ENCODE measurements around the gene LONP2.

DNA sequence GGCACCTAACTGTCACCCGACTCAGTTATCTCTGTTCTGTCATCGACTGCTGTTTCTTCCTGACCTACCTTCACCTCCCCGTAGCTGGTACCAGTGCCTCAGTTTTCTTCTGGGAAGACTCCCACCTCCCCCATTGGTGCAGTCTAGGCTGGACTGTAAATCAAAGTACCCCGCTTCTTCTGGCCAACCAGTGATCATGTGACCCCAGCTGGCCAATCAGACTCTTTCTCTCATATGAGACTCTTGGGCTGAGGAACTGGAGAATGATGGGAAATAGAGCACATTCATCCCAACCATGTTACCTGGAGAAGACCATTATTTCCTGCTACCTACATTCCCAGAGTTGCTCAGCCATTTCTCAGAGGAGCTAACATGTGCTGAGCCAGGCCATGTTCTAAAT lies 20.6 kb upstream of the LONP2 start:
- TF ChIP-seq CTCF (IDR thresholded peaks at IDR 0.05), result no peak
- no peak for TF ChIP-seq POLR2A (IDR thresholded peaks at IDR 0.05)
